Stimulated activated CD4-positive, alpha-beta T cell treated with anti-CD3 and anti-CD28 coated beads, Interleukin-1b, Interleukin-23, amount 100 ng/mL, for 1 hour (primary cell): ENCODE measurements around the gene ANKRD33.

Experiments
- DNase-seq, 2 donors: peaks; one replicate each; pipeline ENCODE4 v3.0.0-alpha.2; 2020; ENCODE audit warnings: low read depth in 2 of 2

Gene ANKRD33

DNA sequence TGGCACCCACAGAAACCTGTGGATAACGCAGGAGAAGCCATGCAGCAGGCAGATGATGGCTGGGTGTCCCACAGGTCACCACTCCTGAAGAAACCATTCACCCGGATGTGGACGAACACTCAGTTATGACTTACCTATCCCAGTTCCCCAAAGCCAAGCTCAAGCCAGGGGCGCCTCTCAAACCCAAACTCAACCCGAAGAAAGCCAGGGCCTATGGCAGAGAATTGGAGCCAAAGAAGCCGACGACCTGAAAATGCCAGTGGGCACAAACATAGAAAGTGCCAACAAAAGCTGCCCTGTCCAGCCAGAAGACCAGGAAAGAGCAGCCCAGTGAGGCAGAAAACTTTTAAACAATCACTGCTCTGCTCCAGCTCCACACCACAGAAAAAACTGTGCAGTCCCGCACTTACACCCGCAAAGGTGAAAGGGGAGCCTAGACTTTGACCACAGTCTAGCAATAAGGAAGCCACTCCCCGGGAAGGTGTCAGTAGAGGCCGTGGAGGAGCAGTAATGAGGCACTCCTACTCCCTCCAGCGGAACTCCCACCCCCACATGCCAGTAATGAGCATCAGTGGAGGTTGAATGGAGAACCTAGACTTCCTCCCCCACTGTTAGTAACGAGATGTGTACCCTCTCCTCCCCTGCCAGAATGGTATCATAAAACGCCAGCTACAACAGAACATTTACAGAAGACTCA lies 13.4 kb downstream of the ANKRD33 start:
- DNase-seq, result no peak

DNA sequence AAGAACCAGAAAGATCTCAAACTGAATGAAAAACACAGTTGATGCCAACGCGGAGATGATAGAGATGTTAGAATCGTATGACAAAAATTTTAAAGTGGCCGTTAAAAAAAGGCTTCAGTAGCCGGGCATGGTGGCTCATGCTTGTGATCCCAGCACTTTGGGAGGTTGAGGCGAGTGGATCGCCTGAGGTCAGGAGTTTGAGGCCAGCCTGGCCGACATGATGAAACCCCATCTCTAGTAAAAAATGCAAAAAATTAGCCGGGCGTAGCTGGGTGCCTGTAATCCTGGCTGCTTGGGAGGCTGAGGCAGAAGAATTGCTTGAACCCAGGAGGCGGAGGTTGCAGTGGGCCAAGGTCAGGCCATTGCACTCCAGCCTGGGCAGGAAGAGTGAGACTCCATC lies 14.0 kb downstream of the ANKRD33 start:
- no peak for DNase-seq

DNA sequence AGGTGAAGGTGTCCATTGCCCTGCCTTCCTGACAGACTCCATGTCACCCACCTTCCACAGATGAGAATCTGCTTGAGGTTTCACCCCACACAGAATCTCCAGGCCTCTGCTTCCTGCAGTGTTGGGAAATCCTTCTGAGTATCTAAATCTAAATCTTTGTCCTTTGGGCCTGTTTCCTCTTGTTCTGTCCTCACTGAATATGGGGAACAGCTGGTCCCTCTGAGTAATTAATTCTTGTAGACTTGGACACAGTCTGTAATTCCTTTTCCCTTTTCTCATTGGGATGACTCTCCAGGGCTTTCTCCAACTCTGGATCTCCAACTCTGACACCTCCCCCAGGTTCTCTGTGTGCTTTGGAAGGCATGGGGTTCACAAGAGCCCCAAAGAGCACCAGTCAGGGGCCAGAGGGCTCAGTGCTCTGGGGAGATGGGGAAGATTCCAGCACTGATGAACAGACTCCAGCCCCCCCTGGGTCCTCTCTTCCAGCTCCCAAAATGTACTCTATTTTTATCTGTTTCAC lies 17.1 kb downstream of the ANKRD33 start:
- DNase-seq, result no peak

DNA sequence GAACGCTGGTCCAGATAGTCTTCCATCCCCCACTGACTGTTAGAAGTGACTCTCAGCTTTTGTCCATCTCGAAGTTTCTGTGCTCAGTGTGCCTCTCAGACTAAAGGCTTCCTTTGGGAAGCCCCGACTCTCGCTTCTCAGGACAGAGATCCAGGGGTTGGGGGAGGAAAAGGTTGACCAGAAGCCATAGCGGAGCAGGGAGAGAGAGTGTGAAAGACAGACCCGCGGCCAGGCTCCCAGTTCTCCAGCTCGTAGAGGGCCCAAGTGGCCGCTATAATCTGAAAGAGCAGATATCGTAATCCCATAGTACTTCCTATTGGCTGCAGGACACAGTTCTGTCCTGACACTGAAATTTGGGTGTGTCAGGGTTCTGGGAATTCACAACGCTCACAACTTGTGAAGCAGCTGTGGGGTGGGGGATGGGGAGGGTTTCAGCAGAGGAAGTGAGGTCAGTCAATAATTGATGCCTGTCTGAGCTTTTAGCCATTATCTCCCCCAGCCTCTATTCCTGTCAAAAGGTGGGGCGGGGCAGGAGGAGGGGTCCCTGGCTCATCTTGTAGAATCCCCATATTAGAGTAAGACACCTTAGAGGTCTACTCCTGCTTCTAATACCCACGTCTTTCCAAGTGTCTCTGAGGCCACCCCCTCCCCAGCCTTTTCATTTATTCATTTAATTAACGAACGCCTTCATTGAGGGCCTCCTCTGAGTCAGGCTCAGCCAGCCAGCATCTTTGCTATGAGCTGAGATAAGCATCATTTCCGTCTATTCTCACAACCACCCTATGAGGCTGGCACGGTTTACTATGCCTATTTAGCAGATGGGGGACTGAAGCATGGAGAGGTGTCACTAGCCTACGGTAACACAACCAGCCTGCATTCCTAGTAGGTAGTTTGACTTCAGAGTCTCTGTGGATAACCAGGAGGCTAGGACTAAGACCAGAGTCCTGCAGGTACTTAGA lies 17.8 kb downstream of the ANKRD33 start:
- no peak for DNase-seq

DNA sequence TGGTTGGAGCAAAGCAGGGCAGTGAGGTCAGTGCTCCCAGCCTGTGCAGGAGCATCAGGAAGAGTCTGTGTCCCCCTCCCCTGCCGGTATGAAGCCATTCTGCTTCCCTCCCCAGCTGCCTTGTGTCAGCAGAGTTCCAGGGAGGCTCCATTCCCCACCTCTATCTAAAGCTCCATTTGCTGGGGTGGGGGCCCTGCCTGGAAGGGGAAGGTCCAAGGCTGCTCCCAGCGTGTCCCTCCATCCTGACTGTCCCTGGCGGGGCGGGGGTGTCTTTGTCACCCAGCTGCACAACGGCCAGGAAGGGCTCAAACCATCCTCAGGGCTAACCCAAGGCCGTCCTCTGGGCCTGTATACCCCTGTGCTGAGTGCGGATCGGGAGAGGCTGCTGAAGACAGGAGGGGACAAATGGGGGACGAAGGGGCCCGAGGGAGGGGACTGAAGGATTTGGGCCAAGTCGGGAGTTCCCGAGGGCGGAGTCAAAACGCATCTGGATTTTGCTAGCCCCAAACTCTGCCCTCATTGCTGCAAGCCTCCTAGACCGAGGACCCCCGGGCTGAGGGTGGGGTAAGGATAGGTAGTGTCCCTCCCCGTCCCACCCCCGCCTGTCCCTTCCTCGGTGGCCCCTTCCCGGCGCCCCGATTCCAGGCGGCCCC lies 18.7 kb downstream of the ANKRD33 start:
- no peak for DNase-seq

DNA sequence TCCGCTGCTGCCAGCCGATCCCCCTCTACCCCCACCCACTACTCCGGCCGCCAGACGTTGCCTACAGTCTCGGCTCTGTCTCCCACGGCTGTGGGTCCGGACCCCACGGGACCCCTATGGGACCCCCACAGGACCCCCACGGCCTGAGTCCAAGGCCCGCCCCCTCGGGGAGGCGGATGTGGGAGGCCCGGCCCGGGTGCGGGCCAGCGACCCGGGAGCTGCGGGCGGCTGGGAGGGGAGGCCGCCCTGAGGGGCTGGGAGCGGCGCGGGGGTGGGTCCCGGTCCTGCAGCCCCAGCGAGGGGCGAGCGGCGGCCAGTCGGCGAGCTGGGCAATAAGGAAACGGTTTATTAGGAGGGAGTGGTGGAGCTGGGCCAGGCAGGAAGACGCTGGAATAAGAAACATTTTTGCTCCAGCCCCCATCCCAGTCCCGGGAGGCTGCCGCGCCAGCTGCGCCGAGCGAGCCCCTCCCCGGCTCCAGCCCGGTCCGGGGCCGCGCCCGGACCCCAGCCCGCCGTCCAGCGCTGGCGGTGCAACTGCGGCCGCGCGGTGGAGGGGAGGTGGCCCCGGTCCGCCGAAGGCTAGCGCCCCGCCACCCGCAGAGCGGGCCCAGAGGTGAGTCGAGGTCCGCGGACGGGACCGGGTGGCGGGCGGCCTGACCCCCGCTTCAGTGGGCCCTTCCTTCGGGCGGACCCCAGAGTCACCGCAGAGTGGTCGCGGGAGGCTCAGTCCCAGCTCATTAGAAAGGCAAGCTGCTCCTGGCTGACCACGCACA lies 19.4 kb downstream of the ANKRD33 start, which contains the start of gene ACVRL1:
Gene ACVRL1 (plus strand): TSS at position 422 of the 773 bp plus-strand sequence. CDS start 4,971 bp downstream, outside the sequence.
- no peak for DNase-seq

DNA sequence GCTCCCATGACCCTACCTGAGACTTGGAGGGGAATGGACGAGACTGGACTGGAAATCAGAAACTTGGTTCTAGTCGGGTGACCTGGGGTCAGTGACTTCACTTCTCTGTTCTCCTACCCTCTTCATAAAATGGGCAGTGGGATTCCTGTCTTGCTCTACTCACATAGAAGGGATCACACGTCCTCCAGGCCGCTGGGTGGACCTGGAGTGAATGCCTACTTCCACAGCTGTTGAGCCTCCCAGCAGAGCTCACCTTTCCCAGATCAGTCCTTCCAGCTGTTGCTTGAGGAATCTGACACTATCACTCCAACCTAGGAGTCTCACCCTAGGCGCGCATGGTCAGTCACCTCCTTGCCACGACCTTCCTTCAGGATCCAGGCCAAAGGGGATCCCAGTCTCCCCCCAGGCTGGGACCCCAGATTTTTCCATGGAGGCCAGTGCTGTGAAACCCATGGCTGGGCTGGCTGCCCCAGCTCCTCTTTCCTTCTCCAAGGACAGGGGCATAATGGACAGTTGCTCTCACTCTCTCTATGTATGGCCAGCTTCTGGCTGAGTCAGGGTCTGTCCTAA lies 20.0 kb downstream of the ANKRD33 start:
- no peak for DNase-seq

DNA sequence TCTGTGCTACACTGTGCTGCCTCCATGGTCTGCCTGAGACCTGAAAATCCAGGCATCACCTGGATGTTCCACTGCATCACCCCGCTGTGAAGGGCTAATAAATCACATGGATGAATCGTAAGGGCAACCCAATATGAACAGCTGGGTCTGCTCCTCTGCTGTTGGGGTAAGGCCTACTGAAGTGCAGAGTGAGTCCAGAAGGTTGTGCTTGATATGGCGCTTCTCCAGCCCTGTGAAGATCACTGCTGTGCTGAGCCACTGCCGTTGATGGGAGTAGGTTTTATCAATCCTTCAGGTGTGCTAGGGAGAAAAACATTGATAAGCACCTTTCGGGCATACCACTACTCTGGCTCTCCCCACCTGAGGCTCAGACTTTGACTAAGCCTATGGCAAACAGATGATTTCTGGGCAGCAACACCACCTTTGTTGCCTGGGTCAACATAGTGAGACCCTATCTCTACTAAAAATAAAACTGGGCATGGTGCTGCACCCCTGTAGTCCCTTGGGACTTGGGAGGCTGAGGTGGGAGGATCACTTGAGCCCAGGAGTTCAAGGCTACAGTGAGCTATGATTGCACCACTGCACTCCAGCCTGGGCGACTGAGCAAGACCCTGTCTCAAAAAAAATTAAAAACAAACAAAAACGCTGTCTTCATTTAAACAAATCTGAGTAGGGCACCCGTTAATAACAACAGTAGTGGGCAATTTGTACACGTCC lies 21.1 kb downstream of the ANKRD33 start:
- DNase-seq, result no peak

DNA sequence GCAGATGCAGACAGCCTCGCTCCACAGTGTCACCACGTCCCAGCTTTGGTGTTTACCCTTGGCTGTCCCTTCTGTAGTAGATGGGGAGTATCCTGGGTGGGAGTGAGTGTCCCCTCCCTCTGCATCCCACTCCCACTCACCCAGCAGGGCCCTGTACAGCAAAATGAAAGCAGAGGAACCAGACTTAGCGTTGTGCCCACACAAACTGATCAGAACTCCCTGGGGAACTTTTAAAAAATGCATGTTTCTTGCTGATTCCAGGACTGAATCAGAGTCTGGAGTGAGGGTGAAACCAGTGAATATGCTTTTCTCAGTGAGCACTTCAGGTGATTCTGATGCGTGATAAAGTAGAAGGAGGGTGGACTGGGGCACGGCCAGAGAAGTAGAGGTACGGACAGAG lies 22.3 kb downstream of the ANKRD33 start:
- DNase-seq, result no peak

DNA sequence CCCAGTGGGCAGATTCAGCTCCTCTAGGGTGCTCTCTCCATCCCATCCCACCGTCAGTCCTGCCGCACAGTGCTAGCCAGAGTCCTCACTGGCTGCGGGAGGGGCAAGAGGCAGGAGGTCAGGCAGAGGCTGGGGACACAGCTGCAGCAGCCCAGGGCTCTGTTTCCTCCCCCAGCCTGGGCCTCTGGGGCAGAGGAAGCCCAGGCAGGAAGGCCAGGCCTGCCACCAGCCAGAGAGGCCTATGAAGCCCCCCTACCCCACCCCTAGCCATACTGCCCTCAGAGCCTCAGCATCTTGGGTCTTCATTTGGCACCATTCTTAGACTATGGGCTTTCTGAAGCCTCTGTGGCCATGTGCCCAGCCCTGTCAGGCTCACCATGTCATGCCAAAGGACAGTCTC lies 22.8 kb downstream of the ANKRD33 start:
- no peak for DNase-seq

DNA sequence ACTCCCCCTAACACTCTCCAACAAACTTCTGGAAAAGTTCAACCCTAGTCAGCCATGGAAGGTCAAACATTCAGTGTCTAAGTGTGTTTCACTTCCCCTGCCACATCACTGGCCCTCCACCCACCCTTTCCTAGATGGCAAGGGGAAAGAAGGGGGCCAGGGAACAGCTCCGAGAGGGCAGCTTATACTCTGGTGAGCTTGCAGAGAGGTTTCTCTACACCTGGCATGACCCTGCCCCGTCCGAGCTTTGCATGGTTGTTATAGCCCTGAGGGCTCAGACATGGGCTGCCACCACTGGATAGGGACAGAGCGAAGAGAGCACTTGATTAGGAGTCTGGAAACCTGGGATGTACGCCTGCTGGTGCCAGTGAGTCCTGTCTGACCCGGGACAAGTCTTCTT lies 23.4 kb downstream of the ANKRD33 start:
- DNase-seq, result no peak

DNA sequence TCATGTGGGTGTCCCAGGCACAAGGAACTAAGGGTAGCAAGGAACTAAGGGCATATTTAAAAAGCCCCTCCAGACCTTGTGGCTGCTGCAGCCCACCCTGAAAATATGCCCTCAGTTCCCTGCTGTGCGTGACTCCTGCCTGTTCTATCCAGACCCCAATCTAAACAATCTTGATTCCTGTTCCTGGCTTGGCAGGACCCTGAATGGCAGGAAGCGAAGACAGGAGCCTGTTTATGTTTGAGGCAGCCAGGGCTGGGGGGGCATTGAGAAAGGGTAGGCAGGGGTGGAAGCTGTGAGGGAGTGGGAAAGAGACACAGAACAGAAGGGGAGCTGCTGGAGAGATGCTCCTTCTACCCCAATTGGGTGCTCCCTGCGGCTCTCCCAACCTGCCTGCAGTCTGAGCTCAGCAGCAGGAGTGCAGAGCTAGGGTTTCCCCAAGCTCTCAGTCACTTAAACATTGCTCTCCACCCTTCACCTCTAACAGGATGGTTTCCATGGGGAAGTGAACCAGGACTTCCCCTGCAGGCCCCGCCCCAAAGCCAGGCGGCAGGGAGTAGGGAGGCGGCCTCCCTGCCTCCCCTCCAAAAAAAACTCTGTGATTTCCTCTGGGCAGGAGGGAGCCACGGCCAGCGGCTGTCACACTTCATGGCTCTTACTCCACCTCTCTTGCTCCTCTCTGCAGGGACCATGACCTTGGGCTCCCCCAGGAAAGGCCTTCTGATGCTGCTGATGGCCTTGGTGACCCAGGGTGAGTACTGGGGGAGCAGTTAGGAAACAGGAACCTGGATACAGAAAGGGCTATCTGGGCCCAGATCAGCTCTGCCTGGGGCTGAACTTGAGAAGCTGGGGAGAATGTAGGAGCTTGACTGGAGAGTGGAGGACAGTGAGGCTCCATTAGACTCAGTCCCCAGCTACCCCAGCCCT lies 24.1 kb downstream of the ANKRD33 start:
- DNase-seq, result no peak

DNA sequence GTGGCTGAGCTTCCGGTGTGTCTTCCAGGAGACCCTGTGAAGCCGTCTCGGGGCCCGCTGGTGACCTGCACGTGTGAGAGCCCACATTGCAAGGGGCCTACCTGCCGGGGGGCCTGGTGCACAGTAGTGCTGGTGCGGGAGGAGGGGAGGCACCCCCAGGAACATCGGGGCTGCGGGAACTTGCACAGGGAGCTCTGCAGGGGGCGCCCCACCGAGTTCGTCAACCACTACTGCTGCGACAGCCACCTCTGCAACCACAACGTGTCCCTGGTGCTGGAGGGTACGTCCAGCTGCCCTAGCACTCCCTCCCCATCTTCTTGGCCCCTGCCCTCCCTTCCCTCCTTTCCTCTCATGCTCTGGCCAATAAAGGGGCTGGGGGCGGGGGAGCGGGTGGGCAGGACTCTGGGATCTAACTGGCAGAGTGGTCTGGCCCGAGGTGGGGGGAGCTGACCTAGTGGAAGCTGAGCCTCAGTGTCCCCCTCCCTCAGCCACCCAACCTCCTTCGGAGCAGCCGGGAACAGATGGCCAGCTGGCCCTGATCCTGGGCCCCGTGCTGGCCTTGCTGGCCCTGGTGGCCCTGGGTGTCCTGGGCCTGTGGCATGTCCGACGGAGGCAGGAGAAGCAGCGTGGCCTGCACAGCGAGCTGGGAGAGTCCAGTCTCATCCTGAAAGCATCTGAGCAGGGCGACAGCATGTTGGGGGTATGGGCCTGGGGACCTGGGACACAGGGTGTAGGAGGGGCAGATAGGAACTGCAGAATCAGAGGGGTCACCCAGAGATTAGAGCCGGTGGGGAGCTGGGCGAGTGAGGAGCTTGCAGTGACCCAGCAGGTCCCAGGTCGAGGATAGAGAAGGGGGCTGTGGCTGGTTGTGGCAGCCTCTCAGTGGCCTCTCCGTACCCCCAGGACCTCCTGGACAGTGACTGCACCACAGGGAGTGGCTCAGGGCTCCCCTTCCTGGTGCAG lies 25.4 kb downstream of the ANKRD33 start:
- no peak for DNase-seq

DNA sequence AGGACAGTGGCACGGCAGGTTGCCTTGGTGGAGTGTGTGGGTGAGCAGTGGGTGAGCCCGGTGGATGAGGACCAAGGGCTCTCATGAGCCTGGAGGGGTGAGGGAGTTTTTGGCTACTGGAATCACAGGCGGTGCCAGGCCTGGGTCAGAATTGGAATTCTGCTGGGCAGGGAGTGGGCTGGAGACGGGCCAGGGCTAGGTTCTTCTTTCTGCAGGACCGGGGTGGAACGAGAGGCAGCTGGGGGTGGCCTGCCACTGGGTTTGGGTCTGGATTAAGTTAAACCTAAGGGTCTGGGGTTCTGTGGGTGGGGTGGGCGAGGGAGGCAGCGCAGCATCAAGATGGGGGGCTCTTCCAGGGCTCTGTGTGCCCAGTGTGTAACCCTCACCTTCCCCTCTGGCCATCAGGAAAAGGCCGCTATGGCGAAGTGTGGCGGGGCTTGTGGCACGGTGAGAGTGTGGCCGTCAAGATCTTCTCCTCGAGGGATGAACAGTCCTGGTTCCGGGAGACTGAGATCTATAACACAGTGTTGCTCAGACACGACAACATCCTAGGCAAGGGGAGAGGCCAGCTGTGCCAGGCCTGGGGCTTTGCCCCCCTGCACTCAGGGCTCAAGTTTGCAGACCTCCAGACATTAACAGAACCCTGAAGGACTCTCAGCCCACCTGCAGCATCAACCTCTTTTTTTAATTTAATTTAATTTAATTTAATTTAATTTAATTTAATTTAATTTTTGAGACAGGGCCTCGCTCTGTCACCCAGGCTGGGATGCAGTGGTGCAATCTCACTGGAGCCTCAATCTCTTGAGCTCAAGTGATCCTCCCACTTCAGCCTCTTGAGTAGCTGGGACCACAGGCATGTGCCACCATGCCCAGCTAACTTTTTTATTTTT lies 26.4 kb downstream of the ANKRD33 start:
- DNase-seq, result no peak

DNA sequence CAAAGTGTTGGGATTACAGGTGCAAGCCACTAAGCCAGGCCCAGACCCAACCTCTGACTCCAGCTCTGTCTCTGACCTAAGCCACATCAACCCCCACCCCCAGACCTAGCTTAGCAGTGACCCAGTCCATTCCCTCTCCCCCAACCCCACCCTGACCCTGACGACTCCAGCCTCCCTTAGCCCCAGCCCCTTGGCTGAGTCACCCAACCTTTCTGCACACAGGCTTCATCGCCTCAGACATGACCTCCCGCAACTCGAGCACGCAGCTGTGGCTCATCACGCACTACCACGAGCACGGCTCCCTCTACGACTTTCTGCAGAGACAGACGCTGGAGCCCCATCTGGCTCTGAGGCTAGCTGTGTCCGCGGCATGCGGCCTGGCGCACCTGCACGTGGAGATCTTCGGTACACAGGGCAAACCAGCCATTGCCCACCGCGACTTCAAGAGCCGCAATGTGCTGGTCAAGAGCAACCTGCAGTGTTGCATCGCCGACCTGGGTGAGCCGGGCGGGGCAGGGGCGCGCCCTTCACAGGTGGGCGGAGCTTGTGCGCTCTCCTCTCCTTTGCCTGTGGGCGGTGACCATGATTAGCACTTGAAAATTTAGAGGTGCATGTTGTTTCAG lies 27.2 kb downstream of the ANKRD33 start:
- DNase-seq, result no peak

DNA sequence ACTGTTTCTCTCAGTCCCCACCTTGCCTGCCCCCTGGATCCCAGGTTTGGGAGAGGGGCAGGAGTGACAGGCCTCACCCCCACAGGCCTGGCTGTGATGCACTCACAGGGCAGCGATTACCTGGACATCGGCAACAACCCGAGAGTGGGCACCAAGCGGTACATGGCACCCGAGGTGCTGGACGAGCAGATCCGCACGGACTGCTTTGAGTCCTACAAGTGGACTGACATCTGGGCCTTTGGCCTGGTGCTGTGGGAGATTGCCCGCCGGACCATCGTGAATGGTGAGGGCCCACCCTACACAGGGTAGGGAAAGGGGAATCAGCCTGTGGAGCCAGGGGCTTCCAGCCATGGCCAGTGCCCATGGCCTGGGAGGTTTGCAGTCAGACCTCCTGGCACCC lies 28.0 kb downstream of the ANKRD33 start:
- no peak for DNase-seq
